Caco-2 (cell line): ENCODE measurements around the gene LIMA1. TPM values are rescaled to one million over a fixed set of nuclear protein-coding genes. Genes with fewer than 3 reads are reported as not detected.

ENCODE experiments used
- BruUV-seq: library from RNA; stranded (reverse); fragments of 400-500 nt; replicated peaks from 2 replicates; lab custom pipeline; 2021; lab: Mats Ljungman, UMichigan
- CTCF ChIA-PET: fragments of 300-600 bp; sonication (Branson Sonifier 250); formaldehyde crosslinking; loops from one replicate; lab custom pipeline; 2022; ENCODE audit warnings: antibody characterized with exemption; lab: Charles Lee
- POLR2A ChIA-PET: fragments of 300-600 bp; sonication (Branson Sonifier 250); formaldehyde crosslinking; loops from one replicate; lab custom pipeline; 2022; ENCODE audit warnings: antibody characterized with exemption; lab: Charles Lee
- DNase-seq, 2 experiments: peaks; one replicate each; pipeline versions ENCODE4 v3.0.0 to v3.0.0-alpha.2; 2020 to 2022
- H3K27me3 ChIP-seq: replicated peaks from 2 replicates; pipeline ENCODE4 v1.6.0; 2011; ENCODE audit warnings: low read length; ENCODE audit not compliant: control insufficient read depth, insufficient read depth
- H3K36me3 ChIP-seq: 2 replicates; pipeline ENCODE4 v1.5.1; 2011; ENCODE audit warnings: low read length; ENCODE audit not compliant: control insufficient read depth, insufficient read depth
- H3K4me1 ChIP-seq: fragments of 250-450 bp; sonication (Bioruptor Pico); 2 replicates; pipeline ENCODE4 v1.5.1; 2020; ENCODE audit warnings: mild to moderate bottlenecking
- H3K4me3 ChIP-seq: 2 replicates; pipeline ENCODE4 v1.5.1; 2011; ENCODE audit warnings: low read depth, mild to moderate bottlenecking, control low read depth, low read length
- H3K9me3 ChIP-seq: fragments of 250-450 bp; sonication (Bioruptor Pico); 2 replicates; pipeline ENCODE4 v1.5.1; 2020; ENCODE audit warnings: mild to moderate bottlenecking, moderate library complexity
- H3K27ac Mint-ChIP-seq: one replicate; pipeline ENCODE4 v1.8.0; 2022; ENCODE audit warnings: mixed read lengths; ENCODE audit not compliant: unreplicated experiment
- H3K27me3 Mint-ChIP-seq: one replicate; pipeline ENCODE4 v1.8.0; 2022; ENCODE audit warnings: mixed read lengths; ENCODE audit not compliant: insufficient read depth, unreplicated experiment
- H3K36me3 Mint-ChIP-seq: one replicate; pipeline ENCODE4 v1.8.0; 2022; ENCODE audit warnings: mild to moderate bottlenecking, mixed read lengths; ENCODE audit not compliant: insufficient read depth, unreplicated experiment
- H3K4me1 Mint-ChIP-seq: one replicate; pipeline ENCODE4 v1.8.0; 2022; ENCODE audit warnings: low read depth, mixed read lengths; ENCODE audit not compliant: unreplicated experiment
- H3K4me3 Mint-ChIP-seq: one replicate; pipeline ENCODE4 v1.8.0; 2022; ENCODE audit warnings: mild to moderate bottlenecking, moderate library complexity, mixed read lengths; ENCODE audit not compliant: unreplicated experiment
- H3K9me3 Mint-ChIP-seq: one replicate; pipeline ENCODE4 v1.8.0; 2022; ENCODE audit warnings: mixed read lengths; ENCODE audit not compliant: unreplicated experiment
- intact Hi-C: fragments of 100-400 bp; cut with micrococcal nuclease; formaldehyde crosslinking; loops from one replicate; pipeline ENCODE4 v1.10.0; 2022; ENCODE audit not compliant: unreplicated experiment
- total RNA-seq: library from RNA; stranded (reverse); gene quantifications from 2 replicates; pipeline ENCODE4 v1.2.3, GENCODE V29; 2022
- TF ChIP-seq, protein P1 (sequence below), 2 experiments: fragments of 200-600 bp in 1 of 2; IDR thresholded peaks; 1 replicate in 1 of 2; 2 replicates in 1 of 2; pipeline versions ENCODE4 v1.5.1 to v1.8.0; 2011 to 2022; ENCODE audit warnings: antibody characterized with exemption in 1 of 2, control low read depth in 1 of 2, inconsistent platforms in 1 of 2, low read depth in 1 of 2, low read length in 1 of 2, mild to moderate bottlenecking in 1 of 2, moderate library complexity in 1 of 2; ENCODE audit not compliant: insufficient read depth in 1 of 2, severe bottlenecking in 1 of 2, unreplicated experiment in 1 of 2

The LIMA1 gene
- total RNA-seq, 1 experiment from 2014 or later: 50.3 TPM

DNA sequence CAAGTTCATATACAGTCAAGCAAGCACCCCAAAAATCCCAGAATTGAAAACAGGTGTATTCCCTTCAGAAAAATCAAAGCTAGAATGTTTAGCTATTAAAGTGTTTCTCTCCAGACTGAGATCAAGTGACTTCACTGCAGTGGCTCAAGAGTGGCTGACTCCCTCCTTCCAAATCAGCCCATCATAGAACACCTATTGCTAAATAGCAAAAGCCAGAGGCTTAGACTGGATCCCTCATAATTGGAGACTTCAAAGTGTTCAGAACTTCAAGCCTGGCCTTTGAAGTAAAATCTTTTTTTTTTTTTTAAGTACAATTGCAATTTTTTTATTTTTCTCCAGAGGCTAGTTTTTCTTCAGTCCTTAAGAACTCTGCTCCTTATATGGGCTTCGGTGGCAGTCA is 66.1 kb downstream of the LIMA1 start:
- H3K9me3 Mint-ChIP-seq: no peaks in the 10 kb centered on the region
- H3K4me3 ChIP-seq: no peak overlapping the region
- no peaks in the 10 kb centered on the region for H3K27me3 ChIP-seq
- peaks cover 11% of the 10 kb centered on the region for H3K4me1 ChIP-seq
- no TSS peak for BruUV-seq
- no peak for DNase-seq
- no peaks in the 10 kb centered on the region for H3K27me3 Mint-ChIP-seq
- CTCF ChIA-PET: interaction anchor here (0.6 kb wide), 1 partner anchor 70 kb away, joined by 3 read pairs; no protein-coding TSS in a partner anchor
- peak overlapping the region; percentile 35 for H3K27ac Mint-ChIP-seq
- H3K4me3 Mint-ChIP-seq: no peak overlapping the region
- H3K36me3 Mint-ChIP-seq: peaks cover 26% of the 10 kb centered on the region
- TF ChIP-seq, protein P1, sequence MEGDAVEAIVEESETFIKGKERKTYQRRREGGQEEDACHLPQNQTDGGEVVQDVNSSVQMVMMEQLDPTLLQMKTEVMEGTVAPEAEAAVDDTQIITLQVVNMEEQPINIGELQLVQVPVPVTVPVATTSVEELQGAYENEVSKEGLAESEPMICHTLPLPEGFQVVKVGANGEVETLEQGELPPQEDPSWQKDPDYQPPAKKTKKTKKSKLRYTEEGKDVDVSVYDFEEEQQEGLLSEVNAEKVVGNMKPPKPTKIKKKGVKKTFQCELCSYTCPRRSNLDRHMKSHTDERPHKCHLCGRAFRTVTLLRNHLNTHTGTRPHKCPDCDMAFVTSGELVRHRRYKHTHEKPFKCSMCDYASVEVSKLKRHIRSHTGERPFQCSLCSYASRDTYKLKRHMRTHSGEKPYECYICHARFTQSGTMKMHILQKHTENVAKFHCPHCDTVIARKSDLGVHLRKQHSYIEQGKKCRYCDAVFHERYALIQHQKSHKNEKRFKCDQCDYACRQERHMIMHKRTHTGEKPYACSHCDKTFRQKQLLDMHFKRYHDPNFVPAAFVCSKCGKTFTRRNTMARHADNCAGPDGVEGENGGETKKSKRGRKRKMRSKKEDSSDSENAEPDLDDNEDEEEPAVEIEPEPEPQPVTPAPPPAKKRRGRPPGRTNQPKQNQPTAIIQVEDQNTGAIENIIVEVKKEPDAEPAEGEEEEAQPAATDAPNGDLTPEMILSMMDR (IDR thresholded peaks at IDR 0.05; ENCODE audit: insufficient read depth in 1 of 2, low read depth in 1 of 2, low read length in 1 of 2, severe bottlenecking in 1 of 2, unreplicated experiment in 1 of 2): no peak
- peaks cover 7% of the 10 kb centered on the region for H3K4me1 Mint-ChIP-seq
- intact Hi-C loops: no loop called here
- POLR2A ChIA-PET: no interaction called here
- H3K36me3 ChIP-seq: peaks cover 1% of the 10 kb centered on the region; the same call in 1 of the 2 replicates
- no peaks in the 10 kb centered on the region for H3K9me3 ChIP-seq

DNA sequence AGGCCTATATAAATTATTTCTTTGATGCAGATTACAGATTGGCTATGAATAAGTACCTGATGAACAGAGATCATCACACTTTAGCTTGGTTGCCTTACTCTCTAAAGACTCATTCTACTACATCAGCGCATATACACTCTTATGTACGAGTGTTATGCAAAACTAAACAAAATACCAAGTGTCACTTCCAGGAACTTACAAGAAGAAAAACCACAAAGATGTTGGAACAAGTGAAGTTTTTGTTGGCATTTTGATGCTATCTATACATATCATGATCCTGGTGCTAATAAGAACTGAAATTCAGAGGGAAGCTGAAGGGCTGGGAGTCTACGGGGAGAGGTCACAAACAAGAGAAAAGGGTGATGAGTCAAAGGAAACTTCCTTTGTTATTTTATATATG is 68.3 kb downstream of the LIMA1 start:
- intact Hi-C loops: no loop called here
- no peaks in the 10 kb centered on the region for H3K9me3 ChIP-seq
- no peaks in the 10 kb centered on the region for H3K27me3 Mint-ChIP-seq
- H3K27ac Mint-ChIP-seq: no peak overlapping the region
- CTCF ChIA-PET: no interaction called here
- BruUV-seq: no TSS peak
- no peaks in the 10 kb centered on the region; the same call in 1 of the 2 replicates for H3K36me3 ChIP-seq
- POLR2A ChIA-PET: no interaction called here
- peaks cover 32% of the 10 kb centered on the region for H3K36me3 Mint-ChIP-seq
- no peak overlapping the region for H3K4me3 ChIP-seq
- no peaks in the 10 kb centered on the region for H3K27me3 ChIP-seq
- peaks cover 7% of the 10 kb centered on the region for H3K4me1 Mint-ChIP-seq
- no peaks in the 10 kb centered on the region for H3K9me3 Mint-ChIP-seq
- H3K4me3 Mint-ChIP-seq: no peak overlapping the region
- TF ChIP-seq, protein P1 (IDR thresholded peaks at IDR 0.05; ENCODE audit: insufficient read depth in 1 of 2, low read depth in 1 of 2, low read length in 1 of 2, severe bottlenecking in 1 of 2, unreplicated experiment in 1 of 2): no peak
- no peak for DNase-seq
- peaks cover 8% of the 10 kb centered on the region for H3K4me1 ChIP-seq

DNA sequence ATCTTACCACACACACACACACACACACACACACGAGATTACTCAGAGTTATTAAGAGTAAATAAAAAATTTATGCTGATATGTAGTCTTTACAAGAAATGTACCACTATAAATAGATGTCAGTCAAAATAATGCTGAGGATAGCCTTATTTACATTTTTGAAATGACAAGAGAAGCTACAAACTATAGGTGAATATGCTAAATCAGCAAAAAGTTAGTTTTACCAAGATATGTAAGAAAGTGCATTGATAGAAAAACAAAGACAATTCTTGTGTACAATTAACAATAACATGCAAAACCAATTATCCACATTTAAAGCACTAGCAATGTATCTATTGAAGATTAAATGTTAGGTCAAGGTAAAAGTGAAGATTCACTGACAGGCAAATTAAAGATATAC is 69.3 kb downstream of the LIMA1 start:
- no TSS peak for BruUV-seq
- Mint-ChIP-seq H3K4me3 (no peak overlapping the region), H3K27ac (no peak overlapping the region), H3K36me3 (peaks cover 32% of the 10 kb centered on the region), H3K9me3 (no peaks in the 10 kb centered on the region), H3K27me3 (no peaks in the 10 kb centered on the region), H3K4me1 (peaks cover 7% of the 10 kb centered on the region)
- CTCF ChIA-PET: no interaction called here
- POLR2A ChIA-PET: no interaction called here
- Histone ChIP-seq H3K36me3 (no peaks in the 10 kb centered on the region), H3K4me3 (no peak overlapping the region), H3K4me1 (peaks cover 8% of the 10 kb centered on the region), H3K9me3 (no peaks in the 10 kb centered on the region), H3K27me3 (no peaks in the 10 kb centered on the region)
- TF ChIP-seq, protein P1 (IDR thresholded peaks at IDR 0.05; ENCODE audit: insufficient read depth in 1 of 2, low read depth in 1 of 2, low read length in 1 of 2, severe bottlenecking in 1 of 2, unreplicated experiment in 1 of 2): no peak
- intact Hi-C loops: no loop called here
- DNase-seq: no peak
